ENCODE measurements around the gene SF3B3.

The SF3B3 gene

GRCh38 chr16:70563636-70564035 lies 40.0 kb downstream of the SF3B3 start:
- POLR2A ChIA-PET: no interaction called here
- TF ChIP-seq, protein P1, sequence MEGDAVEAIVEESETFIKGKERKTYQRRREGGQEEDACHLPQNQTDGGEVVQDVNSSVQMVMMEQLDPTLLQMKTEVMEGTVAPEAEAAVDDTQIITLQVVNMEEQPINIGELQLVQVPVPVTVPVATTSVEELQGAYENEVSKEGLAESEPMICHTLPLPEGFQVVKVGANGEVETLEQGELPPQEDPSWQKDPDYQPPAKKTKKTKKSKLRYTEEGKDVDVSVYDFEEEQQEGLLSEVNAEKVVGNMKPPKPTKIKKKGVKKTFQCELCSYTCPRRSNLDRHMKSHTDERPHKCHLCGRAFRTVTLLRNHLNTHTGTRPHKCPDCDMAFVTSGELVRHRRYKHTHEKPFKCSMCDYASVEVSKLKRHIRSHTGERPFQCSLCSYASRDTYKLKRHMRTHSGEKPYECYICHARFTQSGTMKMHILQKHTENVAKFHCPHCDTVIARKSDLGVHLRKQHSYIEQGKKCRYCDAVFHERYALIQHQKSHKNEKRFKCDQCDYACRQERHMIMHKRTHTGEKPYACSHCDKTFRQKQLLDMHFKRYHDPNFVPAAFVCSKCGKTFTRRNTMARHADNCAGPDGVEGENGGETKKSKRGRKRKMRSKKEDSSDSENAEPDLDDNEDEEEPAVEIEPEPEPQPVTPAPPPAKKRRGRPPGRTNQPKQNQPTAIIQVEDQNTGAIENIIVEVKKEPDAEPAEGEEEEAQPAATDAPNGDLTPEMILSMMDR (IDR thresholded peaks at IDR 0.05; ENCODE audit: insufficient read depth, low read length, missing control alignments): no peak
- no peak overlapping the region for H3K4me3 ChIP-seq (ENCODE audit: low read depth, low read length)
- CTCF ChIA-PET: interaction anchor here (1.2 to 9.4 kb wide), 3 partner anchors 10 to 90 kb away, joined by 3 to 54 read pairs (median 12); no protein-coding TSS in a partner anchor
- DNase-seq (ENCODE audit: low read depth, low spot score): no peak

DNA sequence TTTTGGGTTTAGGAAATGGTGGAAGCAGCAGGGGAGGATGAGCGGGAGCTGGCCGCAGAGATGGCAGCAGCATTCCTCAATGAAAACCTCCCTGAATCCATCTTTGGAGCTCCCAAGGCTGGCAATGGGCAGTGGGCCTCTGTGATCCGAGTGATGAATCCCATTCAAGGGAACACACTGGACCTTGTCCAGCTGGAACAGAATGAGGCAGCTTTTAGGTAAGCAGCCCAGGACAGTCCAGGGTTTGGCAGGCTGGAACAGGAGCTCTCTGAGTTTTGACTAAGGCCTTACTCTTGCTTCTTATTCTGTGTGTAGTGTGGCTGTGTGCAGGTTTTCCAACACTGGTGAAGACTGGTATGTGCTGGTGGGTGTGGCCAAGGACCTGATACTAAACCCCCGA lies 41.4 kb downstream of the SF3B3 start:
- TF ChIP-seq, protein P1 (IDR thresholded peaks at IDR 0.05; ENCODE audit: insufficient read depth, low read length, missing control alignments): no peak
- POLR2A ChIA-PET: interaction anchor here (0.6 to 1.1 kb wide), 3 partner anchors 8 to 37 kb away, joined by 3 to 7 read pairs (median 4); no protein-coding TSS in a partner anchor
- no peak overlapping the region for H3K4me3 ChIP-seq (ENCODE audit: low read depth, low read length)
- no peak for DNase-seq (ENCODE audit: low read depth, low spot score)
- CTCF ChIA-PET: interaction anchor here (1.0 to 9.4 kb wide), 5 partner anchors 9 to 206 kb away, joined by 3 to 54 read pairs (median 4); no protein-coding TSS in a partner anchor

- no peak overlapping the region for H3K4me3 ChIP-seq (ENCODE audit: low read depth, low read length)
- CTCF ChIA-PET: interaction anchor here (1.1 to 9.4 kb wide), 3 partner anchors 23 to 200 kb away, joined by 3 to 54 read pairs (median 3); no protein-coding TSS in a partner anchor
- POLR2A ChIA-PET: interaction anchor here (0.9 kb wide), 1 partner anchor 188 kb away, joined by 4 read pairs; no protein-coding TSS in a partner anchor
- DNase-seq (ENCODE audit: low read depth, low spot score): no peak
- TF ChIP-seq, protein P1 (IDR thresholded peaks at IDR 0.05; ENCODE audit: insufficient read depth, low read length, missing control alignments): no peak
These were observed 45.1 kb downstream of the SF3B3 start for GRCh38 chr16:70568601-70569237.

- TF ChIP-seq, protein P1 (IDR thresholded peaks at IDR 0.05; ENCODE audit: insufficient read depth, low read length, missing control alignments): no peak
- ChIA-PET POLR2A (no interaction called here), CTCF (interaction anchor here (9.4 kb wide), 1 partner anchor 84 kb away, joined by 54 read pairs; no protein-coding TSS in a partner anchor)
- no peak overlapping the region for H3K4me3 ChIP-seq (ENCODE audit: low read depth, low read length)
- DNase-seq (ENCODE audit: low read depth, low spot score): no peak
These were observed 46.1 kb downstream of the SF3B3 start for GRCh38 chr16:70569752-70570151.

- ChIA-PET POLR2A (no interaction called here), CTCF (interaction anchor here (2.2 to 5.9 kb wide), 2 partner anchors 38 to 83 kb away, joined by 6 to 51 read pairs; no protein-coding TSS in a partner anchor)
- DNase-seq (ENCODE audit: low read depth, low spot score): no peak
- TF ChIP-seq, protein P1 (IDR thresholded peaks at IDR 0.05; ENCODE audit: insufficient read depth, low read length, missing control alignments): no peak
- H3K4me3 ChIP-seq (ENCODE audit: low read depth, low read length): no peak overlapping the region
These were observed 47.5 kb downstream of the SF3B3 start for GRCh38 chr16:70570967-70571570.

DNA sequence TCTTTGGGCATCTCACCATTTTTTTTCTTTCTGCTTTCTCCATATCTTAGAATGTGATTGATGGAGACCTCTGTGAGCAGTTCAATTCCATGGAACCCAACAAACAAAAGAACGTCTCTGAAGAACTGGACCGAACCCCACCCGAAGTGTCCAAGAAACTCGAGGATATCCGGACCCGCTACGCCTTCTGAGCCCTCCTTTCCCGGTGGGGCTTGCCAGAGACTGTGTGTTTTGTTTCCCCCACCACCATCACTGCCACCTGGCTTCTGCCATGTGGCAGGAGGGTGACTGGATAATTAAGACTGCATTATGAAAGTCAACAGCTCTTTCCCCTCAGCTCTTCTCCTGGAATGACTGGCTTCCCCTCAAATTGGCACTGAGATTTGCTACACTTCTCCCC lies 48.0 kb downstream of the SF3B3 start:
- TF ChIP-seq, protein P1 (IDR thresholded peaks at IDR 0.05; ENCODE audit: insufficient read depth, low read length, missing control alignments): no peak
- CTCF ChIA-PET: interaction anchor here (2.2 to 5.9 kb wide), 2 partner anchors 39 to 82 kb away, joined by 6 to 51 read pairs; no protein-coding TSS in a partner anchor
- DNase-seq (ENCODE audit: low read depth, low spot score): no peak

More for the DNA sequence above, 48.0 kb downstream of the SF3B3 start:
- POLR2A ChIA-PET: no interaction called here
- H3K4me3 ChIP-seq (ENCODE audit: low read depth, low read length): no peak overlapping the region

Data from AG04449 (cell line).